ENCODE measurements around the gene RASGRP1. TPM values are rescaled to one million over a fixed set of nuclear protein-coding genes. Genes with fewer than 3 reads are reported as not detected.

RASGRP1 gene
- total RNA-seq, 1 experiment from 2014 or later, result 2.8 TPM

DNA sequence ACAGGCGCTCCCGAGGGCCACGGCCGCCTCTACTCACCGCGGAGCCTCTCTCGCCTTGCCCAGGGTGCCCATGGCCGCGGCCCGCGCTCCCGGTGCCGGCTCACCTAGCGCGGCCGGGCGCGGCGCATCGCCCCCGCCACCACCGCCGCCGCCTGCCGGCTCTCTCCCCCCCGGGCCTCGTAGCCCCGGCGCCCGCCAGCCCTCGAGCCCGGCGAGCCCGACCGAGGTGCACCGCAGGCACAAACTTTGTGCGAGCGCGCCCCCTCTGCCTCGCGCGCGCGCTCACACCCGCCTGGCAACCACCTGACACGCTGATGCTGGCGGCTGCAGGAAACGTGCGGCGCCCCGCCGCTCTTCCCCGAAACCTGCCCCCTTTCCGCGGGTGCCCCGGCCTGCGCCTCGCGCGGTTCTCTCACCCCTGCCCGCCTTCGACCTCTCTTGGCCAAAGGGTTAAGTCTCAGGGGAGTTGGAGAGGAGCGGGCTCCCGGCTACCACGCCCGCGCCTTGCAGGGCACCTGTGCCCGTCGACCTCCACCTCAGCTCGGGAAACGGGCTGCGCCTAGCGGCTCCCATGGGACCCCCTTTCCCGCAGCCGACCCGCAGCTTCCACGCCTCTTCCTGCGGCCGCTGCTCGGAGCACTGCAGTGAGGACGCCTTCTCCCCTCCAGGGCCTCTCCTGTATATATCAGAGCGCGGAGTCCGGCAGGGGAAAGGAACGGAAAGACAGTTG is at the start of gene RASGRP1 (continued):
- TF ChIP-seq, protein P1, sequence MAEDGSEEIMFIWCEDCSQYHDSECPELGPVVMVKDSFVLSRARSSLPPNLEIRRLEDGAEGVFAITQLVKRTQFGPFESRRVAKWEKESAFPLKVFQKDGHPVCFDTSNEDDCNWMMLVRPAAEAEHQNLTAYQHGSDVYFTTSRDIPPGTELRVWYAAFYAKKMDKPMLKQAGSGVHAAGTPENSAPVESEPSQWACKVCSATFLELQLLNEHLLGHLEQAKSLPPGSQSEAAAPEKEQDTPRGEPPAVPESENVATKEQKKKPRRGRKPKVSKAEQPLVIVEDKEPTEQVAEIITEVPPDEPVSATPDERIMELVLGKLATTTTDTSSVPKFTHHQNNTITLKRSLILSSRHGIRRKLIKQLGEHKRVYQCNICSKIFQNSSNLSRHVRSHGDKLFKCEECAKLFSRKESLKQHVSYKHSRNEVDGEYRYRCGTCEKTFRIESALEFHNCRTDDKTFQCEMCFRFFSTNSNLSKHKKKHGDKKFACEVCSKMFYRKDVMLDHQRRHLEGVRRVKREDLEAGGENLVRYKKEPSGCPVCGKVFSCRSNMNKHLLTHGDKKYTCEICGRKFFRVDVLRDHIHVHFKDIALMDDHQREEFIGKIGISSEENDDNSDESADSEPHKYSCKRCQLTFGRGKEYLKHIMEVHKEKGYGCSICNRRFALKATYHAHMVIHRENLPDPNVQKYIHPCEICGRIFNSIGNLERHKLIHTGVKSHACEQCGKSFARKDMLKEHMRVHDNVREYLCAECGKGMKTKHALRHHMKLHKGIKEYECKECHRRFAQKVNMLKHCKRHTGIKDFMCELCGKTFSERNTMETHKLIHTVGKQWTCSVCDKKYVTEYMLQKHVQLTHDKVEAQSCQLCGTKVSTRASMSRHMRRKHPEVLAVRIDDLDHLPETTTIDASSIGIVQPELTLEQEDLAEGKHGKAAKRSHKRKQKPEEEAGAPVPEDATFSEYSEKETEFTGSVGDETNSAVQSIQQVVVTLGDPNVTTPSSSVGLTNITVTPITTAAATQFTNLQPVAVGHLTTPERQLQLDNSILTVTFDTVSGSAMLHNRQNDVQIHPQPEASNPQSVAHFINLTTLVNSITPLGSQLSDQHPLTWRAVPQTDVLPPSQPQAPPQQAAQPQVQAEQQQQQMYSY (CRISPR knock-in tag; IDR thresholded peaks at IDR 0.05), result no peak
- TF ChIP-seq ZNF423 (CRISPR knock-in tag; IDR thresholded peaks at IDR 0.05) (no peak), JUN (CRISPR knock-in tag; IDR thresholded peaks at IDR 0.05) (peak; percentile 61; the same call in 1 of the 2 replicates), ETV6 (CRISPR knock-in tag; IDR thresholded peaks at IDR 0.05) (peak; percentile 88), ZNF396 (CRISPR knock-in tag; IDR thresholded peaks at IDR 0.05; ENCODE audit: borderline replicate concordance) (no peak), OVOL2 (CRISPR knock-in tag; IDR thresholded peaks at IDR 0.05; ENCODE audit: borderline replicate concordance) (no peak), ZNF416 (CRISPR knock-in tag; IDR thresholded peaks at IDR 0.05) (no peak), MYBL2 (CRISPR knock-in tag; IDR thresholded peaks at IDR 0.05) (no peak), ZBTB21 (CRISPR knock-in tag; IDR thresholded peaks at IDR 0.05; ENCODE audit: borderline replicate concordance) (no peak), TCF7 (CRISPR knock-in tag; IDR thresholded peaks at IDR 0.05; ENCODE audit: low read depth) (no peak), CBFB (CRISPR knock-in tag; IDR thresholded peaks at IDR 0.05; ENCODE audit: low read depth) (no peak)
- TF ChIP-seq, protein P2, sequence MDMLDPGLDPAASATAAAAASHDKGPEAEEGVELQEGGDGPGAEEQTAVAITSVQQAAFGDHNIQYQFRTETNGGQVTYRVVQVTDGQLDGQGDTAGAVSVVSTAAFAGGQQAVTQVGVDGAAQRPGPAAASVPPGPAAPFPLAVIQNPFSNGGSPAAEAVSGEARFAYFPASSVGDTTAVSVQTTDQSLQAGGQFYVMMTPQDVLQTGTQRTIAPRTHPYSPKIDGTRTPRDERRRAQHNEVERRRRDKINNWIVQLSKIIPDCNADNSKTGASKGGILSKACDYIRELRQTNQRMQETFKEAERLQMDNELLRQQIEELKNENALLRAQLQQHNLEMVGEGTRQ (CRISPR knock-in tag; IDR thresholded peaks at IDR 0.05), result peak; percentile 72
- TF ChIP-seq, protein P3, sequence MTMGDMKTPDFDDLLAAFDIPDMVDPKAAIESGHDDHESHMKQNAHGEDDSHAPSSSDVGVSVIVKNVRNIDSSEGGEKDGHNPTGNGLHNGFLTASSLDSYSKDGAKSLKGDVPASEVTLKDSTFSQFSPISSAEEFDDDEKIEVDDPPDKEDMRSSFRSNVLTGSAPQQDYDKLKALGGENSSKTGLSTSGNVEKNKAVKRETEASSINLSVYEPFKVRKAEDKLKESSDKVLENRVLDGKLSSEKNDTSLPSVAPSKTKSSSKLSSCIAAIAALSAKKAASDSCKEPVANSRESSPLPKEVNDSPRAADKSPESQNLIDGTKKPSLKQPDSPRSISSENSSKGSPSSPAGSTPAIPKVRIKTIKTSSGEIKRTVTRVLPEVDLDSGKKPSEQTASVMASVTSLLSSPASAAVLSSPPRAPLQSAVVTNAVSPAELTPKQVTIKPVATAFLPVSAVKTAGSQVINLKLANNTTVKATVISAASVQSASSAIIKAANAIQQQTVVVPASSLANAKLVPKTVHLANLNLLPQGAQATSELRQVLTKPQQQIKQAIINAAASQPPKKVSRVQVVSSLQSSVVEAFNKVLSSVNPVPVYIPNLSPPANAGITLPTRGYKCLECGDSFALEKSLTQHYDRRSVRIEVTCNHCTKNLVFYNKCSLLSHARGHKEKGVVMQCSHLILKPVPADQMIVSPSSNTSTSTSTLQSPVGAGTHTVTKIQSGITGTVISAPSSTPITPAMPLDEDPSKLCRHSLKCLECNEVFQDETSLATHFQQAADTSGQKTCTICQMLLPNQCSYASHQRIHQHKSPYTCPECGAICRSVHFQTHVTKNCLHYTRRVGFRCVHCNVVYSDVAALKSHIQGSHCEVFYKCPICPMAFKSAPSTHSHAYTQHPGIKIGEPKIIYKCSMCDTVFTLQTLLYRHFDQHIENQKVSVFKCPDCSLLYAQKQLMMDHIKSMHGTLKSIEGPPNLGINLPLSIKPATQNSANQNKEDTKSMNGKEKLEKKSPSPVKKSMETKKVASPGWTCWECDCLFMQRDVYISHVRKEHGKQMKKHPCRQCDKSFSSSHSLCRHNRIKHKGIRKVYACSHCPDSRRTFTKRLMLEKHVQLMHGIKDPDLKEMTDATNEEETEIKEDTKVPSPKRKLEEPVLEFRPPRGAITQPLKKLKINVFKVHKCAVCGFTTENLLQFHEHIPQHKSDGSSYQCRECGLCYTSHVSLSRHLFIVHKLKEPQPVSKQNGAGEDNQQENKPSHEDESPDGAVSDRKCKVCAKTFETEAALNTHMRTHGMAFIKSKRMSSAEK (CRISPR knock-in tag; IDR thresholded peaks at IDR 0.05; ENCODE audit: borderline replicate concordance), result no peak
- TF ChIP-seq, protein P4, sequence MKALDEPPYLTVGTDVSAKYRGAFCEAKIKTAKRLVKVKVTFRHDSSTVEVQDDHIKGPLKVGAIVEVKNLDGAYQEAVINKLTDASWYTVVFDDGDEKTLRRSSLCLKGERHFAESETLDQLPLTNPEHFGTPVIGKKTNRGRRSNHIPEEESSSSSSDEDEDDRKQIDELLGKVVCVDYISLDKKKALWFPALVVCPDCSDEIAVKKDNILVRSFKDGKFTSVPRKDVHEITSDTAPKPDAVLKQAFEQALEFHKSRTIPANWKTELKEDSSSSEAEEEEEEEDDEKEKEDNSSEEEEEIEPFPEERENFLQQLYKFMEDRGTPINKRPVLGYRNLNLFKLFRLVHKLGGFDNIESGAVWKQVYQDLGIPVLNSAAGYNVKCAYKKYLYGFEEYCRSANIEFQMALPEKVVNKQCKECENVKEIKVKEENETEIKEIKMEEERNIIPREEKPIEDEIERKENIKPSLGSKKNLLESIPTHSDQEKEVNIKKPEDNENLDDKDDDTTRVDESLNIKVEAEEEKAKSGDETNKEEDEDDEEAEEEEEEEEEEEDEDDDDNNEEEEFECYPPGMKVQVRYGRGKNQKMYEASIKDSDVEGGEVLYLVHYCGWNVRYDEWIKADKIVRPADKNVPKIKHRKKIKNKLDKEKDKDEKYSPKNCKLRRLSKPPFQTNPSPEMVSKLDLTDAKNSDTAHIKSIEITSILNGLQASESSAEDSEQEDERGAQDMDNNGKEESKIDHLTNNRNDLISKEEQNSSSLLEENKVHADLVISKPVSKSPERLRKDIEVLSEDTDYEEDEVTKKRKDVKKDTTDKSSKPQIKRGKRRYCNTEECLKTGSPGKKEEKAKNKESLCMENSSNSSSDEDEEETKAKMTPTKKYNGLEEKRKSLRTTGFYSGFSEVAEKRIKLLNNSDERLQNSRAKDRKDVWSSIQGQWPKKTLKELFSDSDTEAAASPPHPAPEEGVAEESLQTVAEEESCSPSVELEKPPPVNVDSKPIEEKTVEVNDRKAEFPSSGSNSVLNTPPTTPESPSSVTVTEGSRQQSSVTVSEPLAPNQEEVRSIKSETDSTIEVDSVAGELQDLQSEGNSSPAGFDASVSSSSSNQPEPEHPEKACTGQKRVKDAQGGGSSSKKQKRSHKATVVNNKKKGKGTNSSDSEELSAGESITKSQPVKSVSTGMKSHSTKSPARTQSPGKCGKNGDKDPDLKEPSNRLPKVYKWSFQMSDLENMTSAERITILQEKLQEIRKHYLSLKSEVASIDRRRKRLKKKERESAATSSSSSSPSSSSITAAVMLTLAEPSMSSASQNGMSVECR (CRISPR knock-in tag; IDR thresholded peaks at IDR 0.05; ENCODE audit: borderline replicate concordance), result peak; percentile 91
- TF ChIP-seq, protein P5, sequence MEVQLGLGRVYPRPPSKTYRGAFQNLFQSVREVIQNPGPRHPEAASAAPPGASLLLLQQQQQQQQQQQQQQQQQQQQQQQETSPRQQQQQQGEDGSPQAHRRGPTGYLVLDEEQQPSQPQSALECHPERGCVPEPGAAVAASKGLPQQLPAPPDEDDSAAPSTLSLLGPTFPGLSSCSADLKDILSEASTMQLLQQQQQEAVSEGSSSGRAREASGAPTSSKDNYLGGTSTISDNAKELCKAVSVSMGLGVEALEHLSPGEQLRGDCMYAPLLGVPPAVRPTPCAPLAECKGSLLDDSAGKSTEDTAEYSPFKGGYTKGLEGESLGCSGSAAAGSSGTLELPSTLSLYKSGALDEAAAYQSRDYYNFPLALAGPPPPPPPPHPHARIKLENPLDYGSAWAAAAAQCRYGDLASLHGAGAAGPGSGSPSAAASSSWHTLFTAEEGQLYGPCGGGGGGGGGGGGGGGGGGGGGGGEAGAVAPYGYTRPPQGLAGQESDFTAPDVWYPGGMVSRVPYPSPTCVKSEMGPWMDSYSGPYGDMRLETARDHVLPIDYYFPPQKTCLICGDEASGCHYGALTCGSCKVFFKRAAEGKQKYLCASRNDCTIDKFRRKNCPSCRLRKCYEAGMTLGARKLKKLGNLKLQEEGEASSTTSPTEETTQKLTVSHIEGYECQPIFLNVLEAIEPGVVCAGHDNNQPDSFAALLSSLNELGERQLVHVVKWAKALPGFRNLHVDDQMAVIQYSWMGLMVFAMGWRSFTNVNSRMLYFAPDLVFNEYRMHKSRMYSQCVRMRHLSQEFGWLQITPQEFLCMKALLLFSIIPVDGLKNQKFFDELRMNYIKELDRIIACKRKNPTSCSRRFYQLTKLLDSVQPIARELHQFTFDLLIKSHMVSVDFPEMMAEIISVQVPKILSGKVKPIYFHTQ (CRISPR knock-in tag; IDR thresholded peaks at IDR 0.05), result no peak
- TF ChIP-seq, protein P6, sequence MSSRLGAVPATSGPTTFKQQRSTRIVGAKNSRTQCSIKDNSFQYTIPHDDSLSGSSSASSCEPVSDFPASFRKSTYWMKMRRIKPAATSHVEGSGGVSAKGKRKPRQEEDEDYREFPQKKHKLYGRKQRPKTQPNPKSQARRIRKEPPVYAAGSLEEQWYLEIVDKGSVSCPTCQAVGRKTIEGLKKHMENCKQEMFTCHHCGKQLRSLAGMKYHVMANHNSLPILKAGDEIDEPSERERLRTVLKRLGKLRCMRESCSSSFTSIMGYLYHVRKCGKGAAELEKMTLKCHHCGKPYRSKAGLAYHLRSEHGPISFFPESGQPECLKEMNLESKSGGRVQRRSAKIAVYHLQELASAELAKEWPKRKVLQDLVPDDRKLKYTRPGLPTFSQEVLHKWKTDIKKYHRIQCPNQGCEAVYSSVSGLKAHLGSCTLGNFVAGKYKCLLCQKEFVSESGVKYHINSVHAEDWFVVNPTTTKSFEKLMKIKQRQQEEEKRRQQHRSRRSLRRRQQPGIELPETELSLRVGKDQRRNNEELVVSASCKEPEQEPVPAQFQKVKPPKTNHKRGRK (CRISPR knock-in tag; IDR thresholded peaks at IDR 0.05; ENCODE audit: borderline replicate concordance), result no peak
- TF ChIP-seq, protein P7, sequence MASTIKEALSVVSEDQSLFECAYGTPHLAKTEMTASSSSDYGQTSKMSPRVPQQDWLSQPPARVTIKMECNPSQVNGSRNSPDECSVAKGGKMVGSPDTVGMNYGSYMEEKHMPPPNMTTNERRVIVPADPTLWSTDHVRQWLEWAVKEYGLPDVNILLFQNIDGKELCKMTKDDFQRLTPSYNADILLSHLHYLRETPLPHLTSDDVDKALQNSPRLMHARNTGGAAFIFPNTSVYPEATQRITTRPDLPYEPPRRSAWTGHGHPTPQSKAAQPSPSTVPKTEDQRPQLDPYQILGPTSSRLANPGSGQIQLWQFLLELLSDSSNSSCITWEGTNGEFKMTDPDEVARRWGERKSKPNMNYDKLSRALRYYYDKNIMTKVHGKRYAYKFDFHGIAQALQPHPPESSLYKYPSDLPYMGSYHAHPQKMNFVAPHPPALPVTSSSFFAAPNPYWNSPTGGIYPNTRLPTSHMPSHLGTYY (CRISPR knock-in tag; IDR thresholded peaks at IDR 0.05), result no peak
